ENCODE results near the gene CALCOCO2. TPM values are rescaled to one million over a fixed set of nuclear protein-coding genes. Genes with fewer than 3 reads are reported as not detected.

Gene CALCOCO2
- total RNA-seq, 1 experiment from 2014 or later = 23.1 TPM

GRCh38 chr17:48818361-48818841 lies 12.4 kb upstream of the CALCOCO2 start:
- Histone ChIP-seq H3K23me2 (ENCODE audit: insufficient read length, low read depth, low read length, poor library complexity, severe bottlenecking) (no peaks in the 10 kb centered on the region), H3K79me2 (ENCODE audit: insufficient read depth, low read length) (no peaks in the 10 kb centered on the region), H3K9ac (ENCODE audit: extremely low read depth, insufficient read length, low read length) (no peak overlapping the region), H2AFZ (ENCODE audit: low read length) (no peak overlapping the region), H3K4ac (ENCODE audit: low read depth, low read length) (no peak overlapping the region), H3K14ac (ENCODE audit: insufficient read depth, low read length) (no peak overlapping the region), H3K27me3 (ENCODE audit: insufficient read depth, low read length) (no peaks in the 10 kb centered on the region), H3K4me2 (ENCODE audit: insufficient read depth, insufficient read length, low read length) (peak overlapping the region; percentile 66), H3K23ac (ENCODE audit: insufficient read length, low read depth, low read length) (no peak overlapping the region), H4K91ac (ENCODE audit: insufficient read length, low read depth, low read length) (no peak overlapping the region), H2BK5ac (ENCODE audit: insufficient read length, low read length) (no peak overlapping the region), H3K56ac (ENCODE audit: insufficient read length, low read depth, low read length) (no peak overlapping the region), H4K8ac (replicated peaks; ENCODE audit: insufficient read length, low read depth, low read length) (no peak overlapping the region), H2AK5ac (ENCODE audit: insufficient read length, low read length) (no peak overlapping the region), H3K4me1 (ENCODE audit: insufficient read depth, low read length) (peaks cover 7% of the 10 kb centered on the region; the same call in 1 of the 2 replicates), H2BK15ac (ENCODE audit: low read depth, low read length) (no peak overlapping the region), H3T11ph (ENCODE audit: low read length) (no peak overlapping the region), H3K9me3 (ENCODE audit: control insufficient read depth, low read depth, low read length) (no peaks in the 10 kb centered on the region), H3K27ac (ENCODE audit: insufficient read length, low read depth, low read length) (peak overlapping the region; percentile 65), H3K18ac (ENCODE audit: insufficient read length, low read depth, low read length) (peak overlapping the region; percentile 49), H2BK120ac (ENCODE audit: low read depth, low read length, poor library complexity, severe bottlenecking) (no peak overlapping the region), H4K5ac (ENCODE audit: insufficient read length, low read depth, low read length) (no peak overlapping the region), H2BK20ac (ENCODE audit: low read depth, low read length, poor library complexity, severe bottlenecking) (no peak overlapping the region), H2BK12ac (ENCODE audit: insufficient read length, low read depth, low read length) (no peak overlapping the region), H4K20me1 (ENCODE audit: control insufficient read depth, insufficient read depth, insufficient read length) (no peaks in the 10 kb centered on the region), H3K79me1 (ENCODE audit: insufficient read depth, low read depth, low read length, poor library complexity, severe bottlenecking) (no peaks in the 10 kb centered on the region)
- peaks cover 0 to 2% (median 0%) of the 10 kb centered on the region in 3 experiments; a peak in 1 of 7 replicates for H3K36me3 Mint-ChIP-seq (ENCODE audit: insufficient read depth in 1 of 3, low read depth in 3 of 3)
- WGBS (ENCODE audit: extremely low coverage, insufficient read length, low lambda C conversion rate) = no CpG with 5 or more reads among the region's 9 CpGs
- TF ChIP-seq CTCF (conservative IDR thresholded peaks at IDR 0.05) = no peak
- H3K4me3 Mint-ChIP-seq = peak overlapping the region; percentile 48 to 74
- H3K4me1 Mint-ChIP-seq = peaks cover 23 to 43% of the 10 kb centered on the region in 2 experiments
- peaks cover 24% of the 10 kb centered on the region for H3K27me3 Mint-ChIP-seq (ENCODE audit: low read depth)
- peak; percentile 90 for DNase-seq
- H3K9me3 Mint-ChIP-seq = no peaks in the 10 kb centered on the region
- H3K27ac Mint-ChIP-seq = peak overlapping the region; percentile 54 to 98 (median 96)
